Measurements from ENCODE around the gene FSCN2. TPM values are rescaled to one million over a fixed set of nuclear protein-coding genes. Genes with fewer than 3 reads are reported as not detected.

FSCN2 gene
- total RNA-seq, 4 donors from 2014 or later = 0.46 to 2.7 (median 1.8) TPM

- no peak overlapping the region for H3K4me3 ChIP-seq (ENCODE audit: low read depth, poor library complexity, severe bottlenecking)
- DNase-seq (ENCODE audit: low spot score in 2 of 2) = no peak
- 58 to 64% methylated on average over 14 of the region's 14 CpGs for WGBS, 2 donors
- intact Hi-C loops (cut with DNase I; ENCODE audit: low total_unique reads) = loop anchor here (10.0 kb wide), 2 partner anchors 195 to 475 kb away; partner anchors contain the start of gene SLC38A10
- no peak for TF ChIP-seq POLR2A (IDR thresholded peaks at IDR 0.05)
- TF ChIP-seq, protein P1, sequence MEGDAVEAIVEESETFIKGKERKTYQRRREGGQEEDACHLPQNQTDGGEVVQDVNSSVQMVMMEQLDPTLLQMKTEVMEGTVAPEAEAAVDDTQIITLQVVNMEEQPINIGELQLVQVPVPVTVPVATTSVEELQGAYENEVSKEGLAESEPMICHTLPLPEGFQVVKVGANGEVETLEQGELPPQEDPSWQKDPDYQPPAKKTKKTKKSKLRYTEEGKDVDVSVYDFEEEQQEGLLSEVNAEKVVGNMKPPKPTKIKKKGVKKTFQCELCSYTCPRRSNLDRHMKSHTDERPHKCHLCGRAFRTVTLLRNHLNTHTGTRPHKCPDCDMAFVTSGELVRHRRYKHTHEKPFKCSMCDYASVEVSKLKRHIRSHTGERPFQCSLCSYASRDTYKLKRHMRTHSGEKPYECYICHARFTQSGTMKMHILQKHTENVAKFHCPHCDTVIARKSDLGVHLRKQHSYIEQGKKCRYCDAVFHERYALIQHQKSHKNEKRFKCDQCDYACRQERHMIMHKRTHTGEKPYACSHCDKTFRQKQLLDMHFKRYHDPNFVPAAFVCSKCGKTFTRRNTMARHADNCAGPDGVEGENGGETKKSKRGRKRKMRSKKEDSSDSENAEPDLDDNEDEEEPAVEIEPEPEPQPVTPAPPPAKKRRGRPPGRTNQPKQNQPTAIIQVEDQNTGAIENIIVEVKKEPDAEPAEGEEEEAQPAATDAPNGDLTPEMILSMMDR (IDR thresholded peaks at IDR 0.05) = no peak
Measured at GRCh38 chr17:81489998-81490992, 37.9 kb upstream of the FSCN2 start.

DNA sequence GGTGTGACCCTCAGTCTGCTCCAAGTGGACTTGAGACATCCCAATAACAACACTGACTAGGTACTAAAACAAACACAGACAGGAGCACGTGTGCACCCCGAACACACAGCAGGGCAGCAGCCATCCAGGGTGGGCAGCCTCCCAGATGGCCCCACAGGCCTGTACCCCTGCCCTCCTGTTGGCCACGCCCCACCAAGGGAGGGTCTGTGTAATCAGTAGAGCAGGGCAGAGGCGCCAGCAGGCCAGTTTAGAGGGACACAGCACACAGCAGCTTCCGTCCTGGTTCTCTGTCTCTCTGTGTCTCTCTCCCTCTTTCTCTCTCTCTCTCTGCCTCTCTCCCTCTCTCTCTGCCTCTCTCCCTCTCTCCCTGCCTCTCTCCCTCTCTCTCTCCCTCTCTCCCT lies 37.0 kb upstream of the FSCN2 start:
- intact Hi-C loops (cut with DNase I; ENCODE audit: low total_unique reads) = loop anchor here (10.0 kb wide), 1 partner anchor 476 kb away; no protein-coding TSS in a partner anchor
- WGBS, 2 donors = 40 to 41% methylated on average over 5 of the region's 5 CpGs
- H3K4me3 ChIP-seq (ENCODE audit: low read depth, poor library complexity, severe bottlenecking) = no peak overlapping the region
- no peak for DNase-seq (ENCODE audit: low spot score in 2 of 2)
- TF ChIP-seq POLR2A (IDR thresholded peaks at IDR 0.05) = no peak
- TF ChIP-seq, protein P1 (IDR thresholded peaks at IDR 0.05) = no peak

- 16 to 36% methylated on average over 4 to 5 of the region's 5 CpGs for WGBS, 2 donors
- no peak for DNase-seq (ENCODE audit: low spot score in 2 of 2)
- intact Hi-C loops (cut with DNase I; ENCODE audit: low total_unique reads) = loop anchor here (10.0 kb wide), 1 partner anchor 477 kb away; no protein-coding TSS in a partner anchor
- H3K4me3 ChIP-seq (ENCODE audit: low read depth, poor library complexity, severe bottlenecking) = no peak overlapping the region
- TF ChIP-seq POLR2A (IDR thresholded peaks at IDR 0.05) = no peak
- TF ChIP-seq, protein P1 (IDR thresholded peaks at IDR 0.05) = no peak
Measured at GRCh38 chr17:81491761-81492160, 36.4 kb upstream of the FSCN2 start.

GRCh38 chr17:81492202-81492601 lies 36.0 kb upstream of the FSCN2 start:
- intact Hi-C loops (cut with DNase I; ENCODE audit: low total_unique reads) = loop anchor here (10.0 kb wide), 1 partner anchor 477 kb away; no protein-coding TSS in a partner anchor
- no peak for DNase-seq (ENCODE audit: low spot score in 2 of 2)
- 70 to 71% methylated on average over 18 of the region's 18 CpGs for WGBS, 2 donors
- H3K4me3 ChIP-seq (ENCODE audit: low read depth, poor library complexity, severe bottlenecking) = no peak overlapping the region
- TF ChIP-seq, protein P1 (IDR thresholded peaks at IDR 0.05) = no peak

GRCh38 chr17:81492706-81493105 lies 35.5 kb upstream of the FSCN2 start:
- TF ChIP-seq, protein P1 (IDR thresholded peaks at IDR 0.05) = no peak
- no peak for TF ChIP-seq POLR2A (IDR thresholded peaks at IDR 0.05)
- 88 to 90% methylated on average over 9 of the region's 9 CpGs for WGBS, 2 donors
- DNase-seq (ENCODE audit: low spot score in 2 of 2) = no peak
- intact Hi-C loops (cut with DNase I; ENCODE audit: low total_unique reads) = loop anchor here (10.0 kb wide), 1 partner anchor 478 kb away; no protein-coding TSS in a partner anchor
- no peak overlapping the region for H3K4me3 ChIP-seq (ENCODE audit: low read depth, poor library complexity, severe bottlenecking)

Measured in lower leg skin (tissue), 4 donors.